CD4-positive, alpha-beta T cell treated with Interleukin-4 for 4 hours (primary cell): ENCODE measurements around the gene EDEM3.
A peak's percentile ranks its signal among the peaks of the same experiment; 100 is the strongest.

Experiments
- DNase-seq: peaks from one replicate; pipeline ENCODE4 v3.0.0-alpha.2; 2020

EDEM3 gene

GRCh38 chr1:184665360-184665759 is 89.3 kb downstream of the EDEM3 start:
- DNase-seq = no peak

GRCh38 chr1:184664661-184665060 is 90.0 kb downstream of the EDEM3 start:
- no peak for DNase-seq

- DNase-seq = peak; percentile 13
Measured at GRCh38 chr1:184664042-184664660, 90.5 kb downstream of the EDEM3 start.

- no peak for DNase-seq
Measured at GRCh38 chr1:184661801-184662200, 92.9 kb downstream of the EDEM3 start.

- no peak for DNase-seq
Measured at GRCh38 chr1:184660462-184661191, 94.0 kb downstream of the EDEM3 start.

- DNase-seq = no peak
Measured at GRCh38 chr1:184658055-184658454, 96.6 kb downstream of the EDEM3 start.

GRCh38 chr1:184656221-184656620 is 98.4 kb downstream of the EDEM3 start:
- no peak for DNase-seq

- DNase-seq = no peak
Measured at GRCh38 chr1:184655185-184655584, 99.5 kb downstream of the EDEM3 start.

- DNase-seq = no peak
Measured at GRCh38 chr1:184650177-184650866, 104.3 kb downstream of the EDEM3 start.

- no peak for DNase-seq
Measured at GRCh38 chr1:184649451-184649888, 105.2 kb downstream of the EDEM3 start.

GRCh38 chr1:184648856-184649201 is 105.8 kb downstream of the EDEM3 start:
- DNase-seq = no peak

GRCh38 chr1:184648160-184648855 is 106.3 kb downstream of the EDEM3 start:
- no peak for DNase-seq

GRCh38 chr1:184647471-184647870 is 107.2 kb downstream of the EDEM3 start:
- no peak for DNase-seq

- DNase-seq = no peak
Measured at GRCh38 chr1:184646824-184647223, 107.8 kb downstream of the EDEM3 start.

GRCh38 chr1:184646178-184646701 is 108.4 kb downstream of the EDEM3 start:
- DNase-seq = no peak

- DNase-seq = no peak
Measured at GRCh38 chr1:184644771-184645170, 109.9 kb downstream of the EDEM3 start.

GRCh38 chr1:184643661-184644060 is 111.0 kb downstream of the EDEM3 start:
- DNase-seq = no peak

- DNase-seq = no peak
Measured at GRCh38 chr1:184641894-184642293, 112.8 kb downstream of the EDEM3 start.

GRCh38 chr1:184640505-184640904 is 114.2 kb downstream of the EDEM3 start:
- no peak for DNase-seq
